Thyroid gland (tissue), 4 donors: ENCODE measurements around the gene MAP4K1.

ENCODE experiments used
- CTCF ChIP-seq, 6 experiments: fragments of 200-600 bp in 3 of 6; fragments of 450-650 bp in 3 of 6; sonication (generic) in 3 of 6; IDR thresholded peaks; one replicate each; pipeline ENCODE4 v1.5.1; 2016 to 2019; ENCODE audit warnings: antibody characterized with exemption in 6 of 6, mild to moderate bottlenecking in 2 of 6, inconsistent platforms in 1 of 6, moderate library complexity in 1 of 6
- POLR2A ChIP-seq, 2 donors: fragments of 450-650 bp; IDR thresholded peaks; one replicate each; pipeline ENCODE4 v1.6.1; 2017; ENCODE audit warnings: antibody characterized with exemption in 2 of 2, mild to moderate bottlenecking in 2 of 2, moderate library complexity in 1 of 2

GRCh38 chr19:38617283-38617763 lies 430 bp downstream of the MAP4K1 start:
- TF ChIP-seq CTCF (IDR thresholded peaks at IDR 0.05) = no peak
- TF ChIP-seq POLR2A (IDR thresholded peaks at IDR 0.05) = no peak
